ENCODE data around the gene SLC19A3. TPM values are rescaled to one million over a fixed set of nuclear protein-coding genes. Genes with fewer than 3 reads are reported as not detected.
A peak's percentile ranks its signal among the peaks of the same experiment; 100 is the strongest.

SLC19A3 gene
- 0.27 TPM in 1 of 2 replicates, not detected in the other for polyA plus RNA-seq (2011; rRNA removed)
- polyA minus RNA-seq (2011; rRNA and poly(A)+ RNA removed) = not detected in 2 replicates

DNA sequence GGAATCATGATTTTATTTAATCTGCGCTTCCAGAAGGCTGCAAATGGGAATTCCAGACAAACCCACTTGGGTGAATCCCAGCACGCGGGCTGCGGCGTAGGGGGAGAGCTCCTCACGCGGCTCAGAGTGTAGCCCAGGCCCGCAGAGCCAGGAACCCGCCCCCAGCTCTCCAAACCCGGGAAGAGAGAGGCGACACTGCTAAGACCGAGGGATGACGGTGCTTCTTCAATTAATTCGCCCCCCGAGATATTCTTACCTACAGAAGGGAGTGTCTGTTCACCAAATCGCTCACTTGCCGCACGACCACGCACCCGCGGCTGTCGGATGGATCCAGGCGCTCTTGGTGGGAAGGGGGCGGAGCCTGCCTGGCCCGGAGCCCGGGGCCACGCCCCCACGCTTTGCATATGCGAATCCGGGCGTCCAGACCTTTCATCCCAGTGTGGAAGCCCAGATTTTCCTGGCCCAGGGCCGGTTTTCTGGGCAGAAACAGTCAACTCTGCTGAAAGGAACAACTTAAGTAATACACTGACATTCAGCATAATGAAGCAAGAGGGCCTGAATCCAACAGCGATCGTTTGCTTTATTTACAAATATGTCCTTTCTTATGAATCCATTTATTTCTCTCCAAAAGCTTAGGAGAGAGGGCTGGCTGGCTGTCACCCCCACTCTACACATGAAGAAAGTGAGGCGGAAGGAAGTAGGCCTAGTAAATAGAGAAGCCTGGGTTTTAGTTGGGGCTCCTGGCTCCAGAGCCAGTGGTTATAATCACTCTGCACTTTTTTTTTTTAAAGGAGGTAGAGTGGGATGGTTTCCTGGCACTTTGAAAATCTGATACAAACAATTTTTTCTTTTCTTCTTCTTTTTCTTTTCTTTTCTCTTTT, at the start of gene SLC19A3:
SLC19A3 (minus strand) TSS at position 342 of the 881 bp plus-strand sequence. CDS start 15,710 bp downstream, outside the sequence.
- ChIA-PET POLR2A (no interaction called here), CTCF (interaction anchor here (1.5 kb wide), 1 partner anchor 8 kb away, joined by 4 read pairs; no protein-coding TSS in a partner anchor)
- TF ChIP-seq, protein P1, sequence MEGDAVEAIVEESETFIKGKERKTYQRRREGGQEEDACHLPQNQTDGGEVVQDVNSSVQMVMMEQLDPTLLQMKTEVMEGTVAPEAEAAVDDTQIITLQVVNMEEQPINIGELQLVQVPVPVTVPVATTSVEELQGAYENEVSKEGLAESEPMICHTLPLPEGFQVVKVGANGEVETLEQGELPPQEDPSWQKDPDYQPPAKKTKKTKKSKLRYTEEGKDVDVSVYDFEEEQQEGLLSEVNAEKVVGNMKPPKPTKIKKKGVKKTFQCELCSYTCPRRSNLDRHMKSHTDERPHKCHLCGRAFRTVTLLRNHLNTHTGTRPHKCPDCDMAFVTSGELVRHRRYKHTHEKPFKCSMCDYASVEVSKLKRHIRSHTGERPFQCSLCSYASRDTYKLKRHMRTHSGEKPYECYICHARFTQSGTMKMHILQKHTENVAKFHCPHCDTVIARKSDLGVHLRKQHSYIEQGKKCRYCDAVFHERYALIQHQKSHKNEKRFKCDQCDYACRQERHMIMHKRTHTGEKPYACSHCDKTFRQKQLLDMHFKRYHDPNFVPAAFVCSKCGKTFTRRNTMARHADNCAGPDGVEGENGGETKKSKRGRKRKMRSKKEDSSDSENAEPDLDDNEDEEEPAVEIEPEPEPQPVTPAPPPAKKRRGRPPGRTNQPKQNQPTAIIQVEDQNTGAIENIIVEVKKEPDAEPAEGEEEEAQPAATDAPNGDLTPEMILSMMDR (IDR thresholded peaks at IDR 0.05; ENCODE audit: insufficient read depth, low read depth, low read length) = no peak
- Histone ChIP-seq H3K4me3 (ENCODE audit: low read depth, low read length) (peak within 1 kb of the TSS; percentile 43), H3K27me3 (ENCODE audit: control insufficient read depth, insufficient read depth, low read length) (no peaks in the 10 kb centered on the region), H3K36me3 (ENCODE audit: control insufficient read depth, insufficient read depth, low read length) (no peaks in the 10 kb centered on the region)
- no peak for DNase-seq (ENCODE audit: low read depth)

DNA sequence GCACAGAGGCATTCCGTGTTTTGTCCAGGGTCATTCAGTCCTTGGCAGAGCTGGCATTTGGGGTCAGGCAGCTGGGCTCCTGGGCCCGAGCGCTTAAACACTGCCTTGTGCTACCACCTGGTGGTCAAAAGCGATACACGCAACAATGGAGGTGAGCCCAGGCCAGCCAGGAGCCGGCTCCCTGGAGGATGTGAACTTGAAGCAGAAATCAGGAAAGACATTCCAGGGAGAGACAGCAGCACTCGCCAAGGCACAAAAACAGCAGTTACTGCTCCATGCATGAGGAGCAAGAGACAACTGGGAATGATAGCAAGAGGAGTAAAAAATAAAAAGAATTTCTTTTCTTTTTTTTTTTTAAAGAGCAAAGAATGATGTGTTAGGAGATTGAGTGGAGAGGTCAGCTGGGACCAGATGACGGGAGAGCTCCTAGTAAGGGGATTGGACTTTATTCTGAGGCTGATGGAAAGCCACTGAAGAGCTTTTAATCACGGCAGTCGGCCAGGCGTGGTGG, 48.6 kb upstream of the SLC19A3 start:
- ChIA-PET CTCF (interaction anchor here (0.6 to 7.8 kb wide), 33 partner anchors 9 to 647 kb away, joined by 3 to 65 read pairs (median 4); no protein-coding TSS in a partner anchor), POLR2A (interaction anchor here (0.7 kb wide), 1 partner anchor 18 kb away, joined by 3 read pairs; no protein-coding TSS in a partner anchor)
- peak; percentile 4 for DNase-seq (ENCODE audit: low read depth)
- H3K27me3 ChIP-seq (ENCODE audit: control insufficient read depth, insufficient read depth, low read length) = no peaks in the 10 kb centered on the region
- H3K4me3 ChIP-seq (ENCODE audit: low read depth, low read length) = no peak overlapping the region
- TF ChIP-seq, protein P1 (IDR thresholded peaks at IDR 0.05; ENCODE audit: insufficient read depth, low read depth, low read length) = peak; percentile 86
- no peaks in the 10 kb centered on the region for H3K36me3 ChIP-seq (ENCODE audit: control insufficient read depth, insufficient read depth, low read length)

DNA sequence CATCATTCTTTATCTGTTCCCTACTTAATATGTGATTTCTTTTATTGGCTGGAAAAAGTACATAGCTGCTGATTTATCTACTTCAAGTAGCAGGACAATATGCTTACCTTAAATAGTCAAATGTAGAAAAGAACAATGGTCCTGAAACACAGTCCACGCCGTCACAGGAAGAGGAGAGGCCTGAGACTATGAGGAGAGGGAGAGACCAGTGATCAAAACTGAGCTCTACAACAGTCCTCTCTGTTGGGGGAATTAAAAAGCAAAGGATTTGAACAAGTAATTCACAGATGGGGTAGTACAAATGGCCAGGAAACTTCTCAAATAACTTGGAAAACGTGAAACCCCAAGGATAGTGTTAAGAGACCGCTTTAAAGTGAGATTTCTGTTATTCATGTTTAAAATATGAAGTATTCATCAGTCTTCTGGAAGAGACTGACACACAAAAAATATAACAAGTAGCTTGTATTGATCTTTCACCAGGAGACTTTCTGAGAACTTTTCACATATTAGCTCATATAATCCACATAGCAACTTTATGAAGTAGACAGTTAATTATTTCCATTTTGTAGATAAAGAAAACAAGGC, 48.1 kb upstream of the SLC19A3 start:
- POLR2A ChIA-PET = interaction anchor here (0.7 kb wide), 1 partner anchor 19 kb away, joined by 3 read pairs; no protein-coding TSS in a partner anchor

DNA sequence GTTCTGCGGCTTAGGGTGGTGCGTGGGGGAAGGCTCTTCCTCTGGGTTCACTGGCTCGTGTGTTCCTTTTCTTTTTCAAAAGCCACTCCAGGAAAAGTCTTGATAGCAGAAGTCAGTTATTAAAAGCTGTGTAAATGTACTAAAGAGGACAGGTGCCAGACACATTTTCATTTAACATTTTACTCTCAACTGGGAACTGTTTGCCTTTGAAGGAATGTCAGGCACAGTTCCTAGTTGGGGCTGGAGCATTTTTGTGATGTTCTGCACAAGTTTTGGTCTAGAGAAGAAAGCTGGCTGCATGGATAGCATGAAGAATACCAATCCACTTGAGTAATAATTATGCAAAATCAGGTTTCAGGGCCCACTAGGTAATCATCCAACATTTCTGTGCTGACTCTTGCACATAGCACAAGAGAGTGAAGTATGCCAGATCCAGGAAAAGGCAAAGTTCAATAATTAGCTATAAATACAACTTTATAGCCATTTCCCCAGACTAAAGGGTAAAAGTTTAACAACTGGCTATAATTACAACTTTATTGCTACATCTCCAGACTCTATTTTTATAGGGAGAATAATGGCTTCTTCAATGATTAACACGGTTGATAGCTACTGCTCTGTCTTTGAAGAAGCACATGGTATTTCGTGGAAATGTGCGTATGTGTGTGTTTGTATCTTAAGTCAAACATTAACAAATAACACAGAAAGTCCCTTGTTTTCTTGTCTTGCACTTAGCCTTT, 44.1 kb upstream of the SLC19A3 start:
- no peaks in the 10 kb centered on the region for H3K36me3 ChIP-seq (ENCODE audit: control insufficient read depth, insufficient read depth, low read length)
- TF ChIP-seq, protein P1 (IDR thresholded peaks at IDR 0.05; ENCODE audit: insufficient read depth, low read depth, low read length) = no peak
- ChIA-PET POLR2A (no interaction called here), CTCF (interaction anchor here (1.4 to 7.8 kb wide), 2 partner anchors 104 to 356 kb away, joined by 5 to 65 read pairs; no protein-coding TSS in a partner anchor)
- DNase-seq (ENCODE audit: low read depth) = peak; percentile 19
- H3K27me3 ChIP-seq (ENCODE audit: control insufficient read depth, insufficient read depth, low read length) = no peaks in the 10 kb centered on the region
- no peak overlapping the region for H3K4me3 ChIP-seq (ENCODE audit: low read depth, low read length)

More for the DNA sequence above, 48.1 kb upstream of the SLC19A3 start:
- CTCF ChIA-PET = interaction anchor here (0.6 to 7.8 kb wide), 33 partner anchors 10 to 647 kb away, joined by 3 to 65 read pairs (median 4); no protein-coding TSS in a partner anchor
- TF ChIP-seq, protein P1 (IDR thresholded peaks at IDR 0.05; ENCODE audit: insufficient read depth, low read depth, low read length) = no peak
- Histone ChIP-seq H3K4me3 (ENCODE audit: low read depth, low read length) (no peak overlapping the region), H3K36me3 (ENCODE audit: control insufficient read depth, insufficient read depth, low read length) (no peaks in the 10 kb centered on the region), H3K27me3 (ENCODE audit: control insufficient read depth, insufficient read depth, low read length) (no peaks in the 10 kb centered on the region)
- no peak for DNase-seq (ENCODE audit: low read depth)
